Panc1 (cell line): ENCODE results near the gene SAMD15. TPM values are rescaled to one million over a fixed set of nuclear protein-coding genes. Genes with fewer than 3 reads are reported as not detected.

Source experiments
- ATAC-seq: fragments of 200-7000 bp; cut with Tn5 transposase; 2 replicates; pipeline ENCODE4 v1.9.1; 2020; ENCODE audit warnings: mild to moderate bottlenecking, moderate library complexity
- BruUV-seq: library from RNA; stranded (reverse); fragments of 400-500 nt; replicated peaks from 2 replicates; lab custom pipeline; 2021; lab: Mats Ljungman, UMichigan
- CTCF ChIA-PET: fragments of 300-600 bp; sonication (Branson Sonifier 250); formaldehyde crosslinking; loops from one replicate; lab custom pipeline; 2022; ENCODE audit warnings: antibody characterized with exemption; lab: Charles Lee
- POLR2A ChIA-PET: fragments of 300-600 bp; sonication (Branson Sonifier 250); formaldehyde crosslinking; loops from one replicate; lab custom pipeline; 2022; ENCODE audit warnings: antibody characterized with exemption; lab: Charles Lee
- DNase-seq: peaks from one replicate; pipeline ENCODE4 v3.0.0-alpha.2; 2010; ENCODE audit warnings: low read depth, low spot score
- H3K27ac ChIP-seq: 2 replicates; pipeline ENCODE4 v1.5.1; 2011; ENCODE audit warnings: mild to moderate bottlenecking, low read length, inconsistent platforms
- H3K27me3 ChIP-seq: fragments of 200-500 bp; sonication (Bioruptor generic); 2 replicates; pipeline ENCODE4 v1.6.0; 2014; ENCODE audit warnings: low read length, inconsistent platforms; ENCODE audit not compliant: control insufficient read depth, insufficient read depth
- H3K36me3 ChIP-seq: fragments of 200-500 bp; sonication (Bioruptor generic); 2 replicates; pipeline ENCODE4 v1.5.1; 2014; ENCODE audit warnings: inconsistent platforms, mild to moderate bottlenecking, low read length, moderate library complexity; ENCODE audit not compliant: control insufficient read depth, insufficient read depth
- H3K4me1 ChIP-seq: 2 replicates; pipeline ENCODE4 v1.5.1; 2011; ENCODE audit warnings: inconsistent platforms, mild to moderate bottlenecking, low read length, moderate library complexity; ENCODE audit not compliant: control insufficient read depth, insufficient read depth
- H3K4me3 ChIP-seq, 2 experiments: 2 replicates each; pipeline ENCODE4 v1.5.1; 2011 to 2012; ENCODE audit warnings: low read depth in 2 of 2, low read length in 2 of 2, mild to moderate bottlenecking in 2 of 2, inconsistent platforms in 1 of 2, moderate library complexity in 1 of 2
- H3K9me3 ChIP-seq: fragments of 200-500 bp; sonication (Bioruptor generic); 2 replicates; pipeline ENCODE4 v1.5.1; 2014; ENCODE audit warnings: low read depth, mild to moderate bottlenecking, inconsistent platforms, low read length, moderate library complexity; ENCODE audit not compliant: control insufficient read depth, insufficient read depth
- CTCF ChIP-seq: fragments of 450-650 bp; IDR thresholded peaks from 2 replicates; pipeline ENCODE4 v1.5.1; 2017; ENCODE audit warnings: mild to moderate bottlenecking
- POLR2AphosphoS5 ChIP-seq: IDR thresholded peaks from 2 replicates; pipeline ENCODE4 v1.6.1; 2012; ENCODE audit warnings: mild to moderate bottlenecking, low read depth, low read length, moderate library complexity
- SIN3A ChIP-seq: IDR thresholded peaks from 2 replicates; pipeline ENCODE4 v1.6.1; 2012; ENCODE audit warnings: low read depth, mild to moderate bottlenecking, low read length, moderate library complexity, borderline replicate concordance; ENCODE audit not compliant: insufficient read depth
- TCF7L2 ChIP-seq: IDR thresholded peaks from 2 replicates; pipeline ENCODE4 v1.6.1; 2011; ENCODE audit warnings: mild to moderate bottlenecking, low read depth, low read length, inconsistent platforms
- in situ Hi-C: cut with HindIII; loops from 2 replicates; pipeline ENCODE4 v1.10.0; 2016; ENCODE audit warnings: low sequenced_read_pairs, low pct_unique_long_range_greater_than_20kb
- intact Hi-C: fragments of 100-400 bp; cut with micrococcal nuclease; formaldehyde crosslinking; loops from one replicate; pipeline ENCODE4 v1.10.0; 2022; ENCODE audit not compliant: unreplicated experiment
- total RNA-seq: library from RNA; stranded (reverse); gene quantifications from one replicate; pipeline ENCODE4 v1.2.1, GENCODE V29; 2021; ENCODE audit not compliant: unreplicated experiment
- TF ChIP-seq, protein P1 (sequence below), 2 experiments: IDR thresholded peaks; 2 replicates each; pipeline ENCODE4 v1.6.1; 2011 to 2012; ENCODE audit warnings: low read depth in 2 of 2, control low read depth in 1 of 2, low read length in 1 of 2, mild to moderate bottlenecking in 1 of 2, moderate library complexity in 1 of 2; ENCODE audit not compliant: insufficient read depth in 1 of 2

Gene SAMD15
- total RNA-seq, 1 experiment from 2014 or later, result 1.4 TPM

GRCh38 chr14:77375973-77376770 lies 1.0 kb upstream of the SAMD15 start:
- POLR2A ChIA-PET, result interaction anchor here (0.6 kb wide), 2 partner anchors 206 to 352 kb away, joined by 3 to 14 read pairs; no protein-coding TSS in a partner anchor
- in situ Hi-C loops, result no loop called here
- Histone ChIP-seq H3K4me3 (peak overlapping the region; percentile 70 to 83), H3K9me3 (no peaks in the 10 kb centered on the region), H3K27me3 (no peaks in the 10 kb centered on the region), H3K4me1 (peaks cover 6% of the 10 kb centered on the region), H3K27ac (peak overlapping the region; percentile 78), H3K36me3 (no peaks in the 10 kb centered on the region; the same call in 1 of the 2 replicates)
- CTCF ChIA-PET, result no interaction called here
- intact Hi-C loops, result no loop called here
- ATAC-seq (peak; percentile 66), DNase-seq (no peak)
- no TSS peak for BruUV-seq
- no peak for TF ChIP-seq CTCF

DNA sequence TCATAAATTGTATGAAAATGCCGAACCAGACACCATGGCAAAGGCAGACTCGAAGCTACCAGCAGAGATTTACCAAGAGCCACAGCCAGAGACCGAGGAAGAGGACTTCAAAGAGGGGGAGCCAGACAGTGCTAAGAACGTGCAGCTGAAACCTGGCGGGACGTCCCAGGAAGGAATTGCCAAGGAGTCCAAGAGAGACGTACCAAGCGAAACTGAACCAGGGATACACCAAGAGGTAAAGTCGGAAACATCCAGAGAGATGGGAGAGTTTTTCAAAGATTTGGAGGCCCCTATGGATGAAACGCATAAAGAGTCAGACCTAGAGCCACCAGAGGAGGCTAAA lies 294 bp downstream of the SAMD15 start:
- H3K4me3 ChIP-seq, result peak overlapping the region; percentile 70 to 83
- CTCF ChIA-PET, result interaction anchor here (0.5 kb wide), 1 partner anchor 28 kb away, joined by 3 read pairs; no protein-coding TSS in a partner anchor
- 0 out of 2 replicates have a peak, but pooled peaks have one; percentile 30 for TF ChIP-seq TCF7L2
- TF ChIP-seq, protein P1, sequence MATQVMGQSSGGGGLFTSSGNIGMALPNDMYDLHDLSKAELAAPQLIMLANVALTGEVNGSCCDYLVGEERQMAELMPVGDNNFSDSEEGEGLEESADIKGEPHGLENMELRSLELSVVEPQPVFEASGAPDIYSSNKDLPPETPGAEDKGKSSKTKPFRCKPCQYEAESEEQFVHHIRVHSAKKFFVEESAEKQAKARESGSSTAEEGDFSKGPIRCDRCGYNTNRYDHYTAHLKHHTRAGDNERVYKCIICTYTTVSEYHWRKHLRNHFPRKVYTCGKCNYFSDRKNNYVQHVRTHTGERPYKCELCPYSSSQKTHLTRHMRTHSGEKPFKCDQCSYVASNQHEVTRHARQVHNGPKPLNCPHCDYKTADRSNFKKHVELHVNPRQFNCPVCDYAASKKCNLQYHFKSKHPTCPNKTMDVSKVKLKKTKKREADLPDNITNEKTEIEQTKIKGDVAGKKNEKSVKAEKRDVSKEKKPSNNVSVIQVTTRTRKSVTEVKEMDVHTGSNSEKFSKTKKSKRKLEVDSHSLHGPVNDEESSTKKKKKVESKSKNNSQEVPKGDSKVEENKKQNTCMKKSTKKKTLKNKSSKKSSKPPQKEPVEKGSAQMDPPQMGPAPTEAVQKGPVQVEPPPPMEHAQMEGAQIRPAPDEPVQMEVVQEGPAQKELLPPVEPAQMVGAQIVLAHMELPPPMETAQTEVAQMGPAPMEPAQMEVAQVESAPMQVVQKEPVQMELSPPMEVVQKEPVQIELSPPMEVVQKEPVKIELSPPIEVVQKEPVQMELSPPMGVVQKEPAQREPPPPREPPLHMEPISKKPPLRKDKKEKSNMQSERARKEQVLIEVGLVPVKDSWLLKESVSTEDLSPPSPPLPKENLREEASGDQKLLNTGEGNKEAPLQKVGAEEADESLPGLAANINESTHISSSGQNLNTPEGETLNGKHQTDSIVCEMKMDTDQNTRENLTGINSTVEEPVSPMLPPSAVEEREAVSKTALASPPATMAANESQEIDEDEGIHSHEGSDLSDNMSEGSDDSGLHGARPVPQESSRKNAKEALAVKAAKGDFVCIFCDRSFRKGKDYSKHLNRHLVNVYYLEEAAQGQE (IDR thresholded peaks at IDR 0.05; ENCODE audit: insufficient read depth in 1 of 2, low read depth in 2 of 2, low read length in 1 of 2), result no peak
- BruUV-seq, result no TSS peak
- intact Hi-C loops (no loop called here), in situ Hi-C loops (no loop called here)
- H3K27ac ChIP-seq, result peak overlapping the region; percentile 81
- H3K4me1 ChIP-seq, result peaks cover 6% of the 10 kb centered on the region
- ATAC-seq, result peak; percentile 29
- H3K36me3 ChIP-seq, result no peaks in the 10 kb centered on the region; the same call in 1 of the 2 replicates
- H3K9me3 ChIP-seq, result no peaks in the 10 kb centered on the region
- POLR2A ChIA-PET, result interaction anchor here (0.7 kb wide), 1 partner anchor 655 kb away, joined by 5 read pairs; no protein-coding TSS in a partner anchor
- DNase-seq, result no peak
- no peaks in the 10 kb centered on the region for H3K27me3 ChIP-seq

- POLR2A ChIA-PET, result no interaction called here
- no peaks in the 10 kb centered on the region for H3K27me3 ChIP-seq
- intact Hi-C loops (no loop called here), in situ Hi-C loops (no loop called here)
- H3K36me3 ChIP-seq, result no peaks in the 10 kb centered on the region; the same call in 1 of the 2 replicates
- no peak overlapping the region for H3K27ac ChIP-seq
- DNase-seq (no peak), ATAC-seq (no peak)
- no peaks in the 10 kb centered on the region for H3K9me3 ChIP-seq
- H3K4me1 ChIP-seq, result peaks cover 6% of the 10 kb centered on the region
- CTCF ChIA-PET, result no interaction called here
- TF ChIP-seq CTCF, result no peak
- TF ChIP-seq, protein P1 (IDR thresholded peaks at IDR 0.05; ENCODE audit: insufficient read depth in 1 of 2, low read depth in 2 of 2, low read length in 1 of 2), result no peak
- TF ChIP-seq SIN3A, result no peak
- no peak for TF ChIP-seq POLR2AphosphoS5
- no peak for TF ChIP-seq TCF7L2
- TSS peak; percentile 82 for BruUV-seq
- H3K4me3 ChIP-seq, result no peak overlapping the region
These were observed 1.5 kb downstream of the SAMD15 start for GRCh38 chr14:77378701-77379100.
